G401 (cell line): ENCODE measurements around the gene SNRNP48. TPM values are rescaled to one million over a fixed set of nuclear protein-coding genes. Genes with fewer than 3 reads are reported as not detected.

ENCODE experiments used
- DNase-seq: peaks from one replicate; pipeline ENCODE4 v3.0.0-alpha.2; 2015; ENCODE audit warnings: low spot score
- in situ Hi-C: cut with HindIII; loops from 2 replicates; pipeline ENCODE4 v1.10.0; 2016; ENCODE audit warnings: low sequenced_read_pairs, mixed read lengths
- total RNA-seq: library from RNA; depleted of rRNA; stranded (reverse); fragments of >200 nt; shearing (Covaris generic); gene quantifications from 2 replicates; pipeline ENCODE4 v1.2.3, GENCODE V29; 2014; rRNA removed

Gene SNRNP48
- total RNA-seq: 11.4 and 18.4 TPM in 2 replicates

GRCh38 chr6:7589949-7590917, at the start of gene SNRNP48:
SNRNP48 (plus strand) TSS chr6:7590198; CDS start chr6:7590258, 60 bp downstream.
- peak; percentile 96 for DNase-seq
- in situ Hi-C loops: no loop called here

DNA sequence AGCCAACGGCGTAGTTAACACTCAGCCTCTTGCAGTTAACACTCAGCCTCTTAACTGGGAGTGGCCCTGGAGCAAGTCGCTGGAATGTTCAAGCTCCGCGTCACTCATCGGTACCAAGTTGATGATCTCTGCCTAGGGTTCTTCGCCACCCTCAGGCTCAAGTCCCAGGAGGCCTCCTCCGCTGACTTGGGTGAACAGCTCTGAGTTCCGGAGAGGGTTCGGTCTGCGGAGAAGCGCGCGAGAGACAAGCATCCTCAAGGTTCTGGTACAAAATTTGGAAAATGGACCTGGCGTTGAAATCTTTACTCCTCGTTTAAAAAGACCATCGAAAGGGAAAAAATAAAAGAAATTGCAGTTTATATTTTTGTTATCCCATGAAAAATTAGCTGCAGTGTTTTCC, 49.4 kb upstream of the SNRNP48 start:
- in situ Hi-C loops: no loop called here
- DNase-seq: no peak

- in situ Hi-C loops: no loop called here
- DNase-seq: peak; percentile 15
Measured at GRCh38 chr6:7541175-7542064, 48.6 kb upstream of the SNRNP48 start, which contains the start of gene DSP. DSP (plus strand) TSS chr6:7541671; CDS start chr6:7541916, 245 bp downstream.

- DNase-seq: no peak
- in situ Hi-C loops: no loop called here
Measured at GRCh38 chr6:7542065-7542873, 47.7 kb upstream of the SNRNP48 start.

DNA sequence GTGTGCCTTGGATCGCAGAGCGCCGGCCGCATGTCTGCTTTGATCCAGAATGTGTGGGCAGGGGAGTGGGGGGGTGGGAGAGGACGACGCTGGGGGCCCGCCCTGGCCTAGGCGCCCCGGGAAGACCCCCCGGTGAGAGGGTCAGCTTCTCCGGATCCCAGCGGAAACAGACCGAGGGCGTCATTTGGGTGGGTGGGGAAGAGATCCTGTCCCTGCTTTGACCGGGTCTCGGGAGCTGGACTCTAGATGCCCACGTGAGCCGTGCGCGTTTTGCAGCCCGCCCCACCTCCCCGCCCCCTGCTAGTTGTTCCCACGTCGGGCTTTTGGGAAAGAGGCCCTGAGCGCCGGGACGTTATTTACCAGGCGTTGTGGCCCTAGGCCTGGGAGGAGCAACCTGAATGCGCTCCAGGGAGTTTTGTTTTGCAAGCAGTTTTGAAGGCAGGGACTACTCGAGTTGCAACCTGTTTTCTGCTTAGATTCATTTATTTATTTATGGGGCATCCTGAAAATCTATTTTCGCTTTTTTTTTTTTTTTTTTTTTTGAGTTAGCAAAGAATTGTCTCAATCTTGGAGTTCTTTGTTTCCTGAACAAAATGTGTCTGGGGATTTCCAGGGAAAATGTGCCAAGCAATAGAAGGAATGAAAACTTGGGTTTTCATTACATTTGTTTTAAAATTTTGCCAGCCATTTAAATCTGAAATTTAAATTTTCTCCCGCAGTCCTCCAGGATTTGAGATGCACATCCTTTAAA, 46.9 kb upstream of the SNRNP48 start:
- DNase-seq: peak; percentile 49
- in situ Hi-C loops: no loop called here

- in situ Hi-C loops: no loop called here
- no peak for DNase-seq
Measured at GRCh38 chr6:7543789-7544424, 46.1 kb upstream of the SNRNP48 start.

GRCh38 chr6:7544597-7544996, 45.4 kb upstream of the SNRNP48 start:
- in situ Hi-C loops: no loop called here
- DNase-seq: no peak

GRCh38 chr6:7545316-7546019, 44.5 kb upstream of the SNRNP48 start:
- in situ Hi-C loops: no loop called here
- DNase-seq: no peak

DNA sequence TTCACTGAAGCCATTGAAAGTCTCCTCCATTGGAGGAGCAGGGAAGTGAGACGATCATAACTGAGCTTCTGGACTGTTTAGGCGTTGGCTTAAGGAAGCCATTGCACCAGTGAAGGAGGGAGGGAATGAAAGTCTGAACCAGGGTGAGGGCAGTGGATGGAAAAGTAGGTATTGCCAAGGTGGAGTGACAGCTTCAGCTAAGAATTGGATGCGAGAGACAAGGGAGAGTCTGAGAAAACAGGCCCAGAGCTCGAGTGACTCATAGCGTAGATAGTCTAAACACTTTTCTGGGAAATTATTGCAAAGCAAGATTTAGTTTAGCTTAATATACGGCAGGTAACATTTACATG, 44.0 kb upstream of the SNRNP48 start:
- in situ Hi-C loops: no loop called here
- no peak for DNase-seq

DNA sequence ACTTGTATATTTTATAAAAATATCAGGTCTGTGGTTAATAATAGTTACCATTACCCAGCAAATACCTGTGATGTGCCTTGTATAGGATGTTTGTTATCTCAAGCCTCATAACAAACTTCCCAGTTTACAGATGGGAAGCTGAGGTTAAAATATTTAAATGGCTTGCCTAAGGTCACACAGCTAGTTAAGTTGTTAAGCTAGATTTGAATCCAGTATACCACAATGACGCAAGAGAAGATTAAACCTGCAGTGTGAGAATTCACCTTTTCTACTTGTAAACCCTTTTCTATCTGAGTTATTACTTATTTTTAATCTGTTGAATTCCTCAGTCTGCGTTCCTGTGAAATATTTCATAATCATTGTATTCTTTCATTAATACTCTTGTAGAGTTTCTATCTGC, 43.6 kb upstream of the SNRNP48 start:
- in situ Hi-C loops: no loop called here

GRCh38 chr6:7546896-7547295, 43.1 kb upstream of the SNRNP48 start:
- in situ Hi-C loops: no loop called here
- DNase-seq: no peak

More for the DNA sequence above, 43.6 kb upstream of the SNRNP48 start:
- DNase-seq: no peak

- DNase-seq: no peak
- in situ Hi-C loops: no loop called here
Measured at GRCh38 chr6:7547315-7547714, 42.7 kb upstream of the SNRNP48 start.

GRCh38 chr6:7550433-7550801, 39.6 kb upstream of the SNRNP48 start:
- in situ Hi-C loops: loop anchor here (25.0 kb wide), 1 partner anchor 263 kb away; no protein-coding TSS in a partner anchor
- no peak for DNase-seq

DNA sequence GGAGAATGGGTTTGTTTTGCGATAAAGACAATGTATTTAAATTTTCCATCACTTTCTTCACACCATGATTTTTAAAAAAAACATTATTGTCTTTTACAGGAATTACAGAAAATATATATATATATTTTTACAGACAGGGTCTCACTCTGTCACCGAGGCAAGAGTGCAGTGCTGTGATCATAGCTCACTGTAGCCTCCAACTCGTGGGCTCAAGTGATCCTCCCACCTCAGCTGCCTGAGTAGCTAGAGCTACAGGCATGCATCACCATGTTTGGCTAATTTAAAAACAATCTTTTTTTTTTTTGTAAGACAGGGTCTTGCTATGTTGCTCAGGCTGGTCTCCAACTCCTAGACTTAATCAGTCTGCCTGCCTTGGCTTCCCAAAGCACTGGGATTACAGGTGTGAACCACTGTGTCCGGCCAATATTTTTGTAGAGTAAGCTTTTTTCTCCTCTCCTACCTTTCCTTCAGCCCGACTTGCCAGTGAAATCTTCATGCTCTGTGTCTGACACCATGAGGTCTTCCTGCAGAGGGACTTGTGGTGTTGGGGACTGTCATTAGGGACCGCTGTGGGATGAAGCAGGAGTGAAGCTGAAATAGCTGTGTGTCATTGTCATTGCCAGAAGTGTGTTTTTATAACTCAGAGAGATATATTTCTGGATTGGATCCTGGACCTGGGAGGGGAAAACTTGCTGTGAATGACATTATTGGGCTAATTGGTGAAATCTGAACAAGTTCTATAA, 35.3 kb upstream of the SNRNP48 start:
- in situ Hi-C loops: loop anchor here (25.0 kb wide), 1 partner anchor 267 kb away; no protein-coding TSS in a partner anchor
- DNase-seq: no peak

GRCh38 chr6:7555671-7556070, 34.3 kb upstream of the SNRNP48 start:
- in situ Hi-C loops: loop anchor here (25.0 kb wide), 1 partner anchor 268 kb away; no protein-coding TSS in a partner anchor
- DNase-seq: no peak

- DNase-seq: no peak
- in situ Hi-C loops: loop anchor here (25.0 kb wide), 1 partner anchor 269 kb away; no protein-coding TSS in a partner anchor
Measured at GRCh38 chr6:7556394-7557106, 33.4 kb upstream of the SNRNP48 start.
